ENCODE data around the gene NXPE4. TPM values are rescaled to one million over a fixed set of nuclear protein-coding genes. Genes with fewer than 3 reads are reported as not detected.

The NXPE4 gene
- total and polyA plus RNA-seq, 12 donors, result not detected

- Histone ChIP-seq H3K27ac (no peak overlapping the region), H3K27me3 (no peaks in the 10 kb centered on the region), H3K4me3 (no peak overlapping the region), H3K4me1 (no peaks in the 10 kb centered on the region), H3K9me3 (peaks cover 0 to 29% (median 0%) of the 10 kb centered on the region in 11 donors), H3K36me3 (no peaks in the 10 kb centered on the region)
- DNase-seq, result no peak
- intact Hi-C loops (cut with DNase I), result no loop called here
- WGBS, 2 donors, result 43 to 44% methylated on average over 1 of the region's 1 CpG
- no peak for ATAC-seq
- TF ChIP-seq, protein P1, sequence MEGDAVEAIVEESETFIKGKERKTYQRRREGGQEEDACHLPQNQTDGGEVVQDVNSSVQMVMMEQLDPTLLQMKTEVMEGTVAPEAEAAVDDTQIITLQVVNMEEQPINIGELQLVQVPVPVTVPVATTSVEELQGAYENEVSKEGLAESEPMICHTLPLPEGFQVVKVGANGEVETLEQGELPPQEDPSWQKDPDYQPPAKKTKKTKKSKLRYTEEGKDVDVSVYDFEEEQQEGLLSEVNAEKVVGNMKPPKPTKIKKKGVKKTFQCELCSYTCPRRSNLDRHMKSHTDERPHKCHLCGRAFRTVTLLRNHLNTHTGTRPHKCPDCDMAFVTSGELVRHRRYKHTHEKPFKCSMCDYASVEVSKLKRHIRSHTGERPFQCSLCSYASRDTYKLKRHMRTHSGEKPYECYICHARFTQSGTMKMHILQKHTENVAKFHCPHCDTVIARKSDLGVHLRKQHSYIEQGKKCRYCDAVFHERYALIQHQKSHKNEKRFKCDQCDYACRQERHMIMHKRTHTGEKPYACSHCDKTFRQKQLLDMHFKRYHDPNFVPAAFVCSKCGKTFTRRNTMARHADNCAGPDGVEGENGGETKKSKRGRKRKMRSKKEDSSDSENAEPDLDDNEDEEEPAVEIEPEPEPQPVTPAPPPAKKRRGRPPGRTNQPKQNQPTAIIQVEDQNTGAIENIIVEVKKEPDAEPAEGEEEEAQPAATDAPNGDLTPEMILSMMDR (IDR thresholded peaks at IDR 0.05), result no peak
These were observed 23.9 kb downstream of the NXPE4 start for GRCh38 chr11:114571712-114572111.

DNA sequence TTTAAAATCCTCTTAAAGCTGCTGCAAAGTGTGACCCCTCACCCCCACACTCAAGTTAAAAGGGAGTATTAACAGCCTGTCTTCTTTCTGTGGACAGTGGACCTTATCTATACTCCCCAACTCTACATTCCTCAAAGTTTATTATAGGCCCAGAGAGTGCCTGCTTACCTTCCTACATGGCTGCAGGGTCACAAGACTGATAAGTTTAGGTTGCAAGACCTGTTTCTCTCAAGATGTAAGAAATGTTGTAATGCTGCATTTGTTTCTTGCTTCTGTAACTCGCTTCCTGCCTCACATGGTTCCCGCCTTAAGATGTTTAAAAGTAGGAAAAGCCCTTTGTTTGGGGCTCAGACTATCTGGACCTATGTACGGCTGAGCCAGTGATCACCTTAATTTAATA is 25.8 kb downstream of the NXPE4 start:
- WGBS, 2 donors, result 70 to 76% methylated on average over 3 of the region's 3 CpGs
- ATAC-seq, result no peak
- intact Hi-C loops (cut with DNase I), result no loop called here

DNA sequence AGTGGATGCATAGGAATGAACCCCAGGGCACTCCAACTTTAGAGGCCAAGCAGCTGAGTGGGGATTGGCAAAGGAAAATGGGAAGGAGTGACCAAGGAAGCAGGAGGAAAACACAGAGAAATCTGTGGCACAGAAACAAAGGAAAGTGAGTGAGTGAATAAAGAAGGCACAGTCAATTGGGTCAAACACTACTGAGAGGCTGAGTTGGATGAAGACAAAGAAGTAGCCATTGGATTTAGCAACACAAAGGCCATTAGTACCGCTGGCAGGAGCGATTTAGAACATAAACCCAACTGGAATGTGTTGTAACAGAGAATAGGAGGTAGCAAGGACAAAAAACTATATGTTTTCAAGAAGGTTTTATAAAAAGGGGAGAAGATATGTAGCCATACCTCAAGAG is 29.3 kb downstream of the NXPE4 start:
- Histone ChIP-seq H3K36me3 (no peaks in the 10 kb centered on the region), H3K9me3 (peaks cover 0 to 4% (median 0%) of the 10 kb centered on the region in 11 donors), H3K27ac (no peak overlapping the region), H3K4me1 (no peaks in the 10 kb centered on the region), H3K27me3 (no peaks in the 10 kb centered on the region), H3K4me3 (no peak overlapping the region)
- TF ChIP-seq, protein P1 (IDR thresholded peaks at IDR 0.05), result no peak
- 60 to 77% methylated on average over 2 of the region's 2 CpGs for WGBS, 2 donors
- intact Hi-C loops (cut with DNase I), result no loop called here
- DNase-seq (no peak), ATAC-seq (no peak)

More for the DNA sequence above, 25.8 kb downstream of the NXPE4 start:
- TF ChIP-seq, protein P1 (IDR thresholded peaks at IDR 0.05), result no peak
- Histone ChIP-seq H3K36me3 (no peaks in the 10 kb centered on the region), H3K4me1 (no peaks in the 10 kb centered on the region), H3K27me3 (no peaks in the 10 kb centered on the region), H3K9me3 (peaks cover 0 to 10% (median 0%) of the 10 kb centered on the region in 11 donors), H3K4me3 (no peak overlapping the region), H3K27ac (no peak overlapping the region)
- no peak for DNase-seq

DNA sequence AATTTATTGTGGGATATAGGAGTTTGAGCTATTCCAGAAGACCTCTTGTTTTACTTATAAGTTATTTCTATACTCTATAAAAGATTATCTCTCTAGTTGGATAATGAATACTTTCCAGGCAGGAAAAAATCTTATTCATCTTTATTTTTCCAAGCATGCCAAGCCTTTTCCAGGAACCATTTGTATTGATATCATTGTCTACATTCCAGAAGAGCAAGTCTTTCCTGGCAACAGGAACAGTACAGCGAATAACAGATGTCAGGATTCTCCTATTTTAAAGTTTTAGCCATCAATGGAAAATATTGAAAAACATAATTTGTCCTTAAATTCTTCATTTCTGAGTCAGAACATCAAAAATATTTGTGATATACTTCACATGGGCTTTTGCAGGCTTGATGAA is 30.8 kb downstream of the NXPE4 start:
- Histone ChIP-seq H3K9me3 (peaks cover 0 to 4% (median 0%) of the 10 kb centered on the region in 11 donors), H3K4me3 (no peak overlapping the region), H3K27ac (no peak overlapping the region), H3K4me1 (no peaks in the 10 kb centered on the region), H3K36me3 (no peaks in the 10 kb centered on the region), H3K27me3 (no peaks in the 10 kb centered on the region)
- ATAC-seq, result no peak
- WGBS, 2 donors, result 59 to 69% methylated on average over 1 of the region's 1 CpG
- DNase-seq, result no peak
- TF ChIP-seq, protein P1 (IDR thresholded peaks at IDR 0.05), result no peak
- intact Hi-C loops (cut with DNase I), result no loop called here
